ENCODE data around the gene SIRPB1.

GRCh38 chr20:1656844-1657243 is 37.0 kb upstream of the SIRPB1 start:
- TF ChIP-seq CTCF (conservative IDR thresholded peaks at IDR 0.05) (no peak), EZH2 (IDR thresholded peaks at IDR 0.05; ENCODE audit: low read depth) (no peak)

Measured in PC-9 (cell line).